K562 (cell line): Measurements from ENCODE around the gene RFLNA.

Experiments
- CTCF ChIP-seq, 3 experiments: IDR thresholded peaks in 2 of 3; conservative IDR thresholded peaks in 1 of 3; 2 replicates each; pipeline ENCODE4 v1.5.1; 2011 to 2012; ENCODE audit warnings: low read length in 3 of 3, mild to moderate bottlenecking in 3 of 3, control low read depth in 2 of 3, improper control_type of control experiment in 1 of 3, inconsistent platforms in 1 of 3, low read depth in 1 of 3, mixed read lengths in 1 of 3, moderate library complexity in 1 of 3; ENCODE audit not compliant: insufficient read depth in 2 of 3
- HDAC6 ChIP-seq: IDR thresholded peaks from 2 replicates; pipeline ENCODE4 v1.6.1; 2012; ENCODE audit warnings: low read depth, mild to moderate bottlenecking, control low read depth, inconsistent platforms, low read length, moderate library complexity
- ZNF274 ChIP-seq: IDR thresholded peaks from 2 replicates; pipeline ENCODE4 v1.6.1; 2011; ENCODE audit warnings: low read depth, mild to moderate bottlenecking, low read length, moderate library complexity, borderline replicate concordance

- no peak for TF ChIP-seq HDAC6
- no peak for TF ChIP-seq ZNF274
- TF ChIP-seq CTCF (IDR thresholded peaks at IDR 0.05 in 2 of 3, conservative IDR thresholded peaks at IDR 0.05 in 1 of 3; ENCODE audit: insufficient read depth in 2 of 3, low read depth in 1 of 3, low read length in 3 of 3) = no peak
Measured at GRCh38 chr12:124296916-124297351, 2.0 kb downstream of the RFLNA start.
